NAMALWA (cell line): ENCODE measurements around the gene ECT2L.

ENCODE experiments used
- DNase-seq: peaks from one replicate; pipeline ENCODE4 v3.0.0-alpha.2; 2015; ENCODE audit warnings: low spot score

Gene ECT2L, protein sequence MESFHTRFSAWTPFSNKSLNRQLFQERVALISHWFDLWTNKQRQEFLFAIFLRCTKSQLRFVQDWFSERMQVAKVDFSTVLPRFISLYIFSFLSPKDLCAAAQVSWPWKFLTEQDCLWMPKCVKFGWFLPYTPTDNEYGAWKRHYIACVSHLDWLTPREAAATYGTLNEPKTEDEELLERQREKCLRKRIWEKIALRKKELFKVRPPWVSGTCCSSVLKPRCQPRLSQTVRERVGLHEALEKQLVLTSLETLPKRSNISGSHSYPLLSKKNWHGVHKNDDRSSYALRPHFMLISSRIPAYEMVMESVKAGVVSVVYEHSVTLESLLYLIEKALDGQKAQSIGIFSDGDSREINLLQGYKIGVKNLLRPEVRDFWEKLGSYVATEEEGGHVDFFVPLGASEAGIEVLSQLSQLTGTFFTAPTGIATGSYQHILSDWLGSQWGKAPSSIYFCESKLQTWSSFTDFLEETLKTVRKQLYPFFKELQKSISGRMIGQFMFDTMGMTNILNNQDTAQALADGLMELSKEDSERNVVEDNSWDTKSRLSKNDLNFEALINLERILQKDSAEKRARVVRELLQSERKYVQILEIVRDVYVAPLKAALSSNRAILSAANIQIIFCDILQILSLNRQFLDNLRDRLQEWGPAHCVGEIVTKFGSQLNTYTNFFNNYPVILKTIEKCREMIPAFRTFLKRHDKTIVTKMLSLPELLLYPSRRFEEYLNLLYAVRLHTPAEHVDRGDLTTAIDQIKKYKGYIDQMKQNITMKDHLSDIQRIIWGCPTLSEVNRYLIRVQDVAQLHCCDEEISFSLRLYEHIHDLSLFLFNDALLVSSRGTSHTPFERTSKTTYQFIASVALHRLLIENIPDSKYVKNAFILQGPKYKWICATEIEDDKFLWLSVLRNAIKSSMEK

DNA sequence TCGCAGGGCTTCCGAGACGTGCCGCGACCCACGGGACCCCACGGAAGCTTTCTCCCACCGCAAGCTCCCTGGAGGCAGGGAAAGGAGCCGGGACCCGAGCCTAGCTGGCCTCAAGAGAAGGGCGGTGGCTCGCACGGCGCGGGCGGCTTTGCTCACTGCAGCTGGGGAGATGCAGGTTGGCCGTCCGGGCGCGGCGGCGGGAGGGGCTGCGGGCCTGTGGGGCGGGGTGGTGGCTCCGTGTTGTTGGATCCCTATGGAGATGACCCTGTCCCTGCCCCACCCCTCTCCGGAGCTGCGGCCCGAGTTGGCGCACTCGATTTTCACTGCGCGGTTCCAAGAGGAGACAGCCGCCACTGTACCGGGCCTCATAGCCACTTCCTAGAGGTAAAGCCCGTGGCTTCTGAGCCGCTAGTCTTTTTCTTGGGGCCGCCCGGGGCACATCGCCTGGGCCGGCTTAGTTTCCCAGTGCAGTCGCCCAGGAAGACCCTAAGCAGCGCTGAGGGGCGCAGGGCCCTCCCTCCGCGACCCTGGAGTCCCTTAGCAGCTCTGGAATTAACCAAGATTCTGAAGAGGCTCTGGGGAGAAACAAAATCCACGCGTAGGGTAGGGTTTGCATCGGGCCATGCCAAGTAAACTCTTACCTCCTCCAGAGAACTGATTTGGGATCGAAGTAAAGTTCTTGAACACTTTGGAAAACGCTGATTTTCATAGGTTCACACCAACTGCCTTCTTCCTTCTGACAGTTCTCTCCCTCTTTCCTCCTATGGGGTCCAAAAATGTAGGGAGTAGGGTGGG is at the start of gene ECT2L:
TSS of gene ECT2L (plus strand) at position 279 of the 795 bp plus-strand sequence. CDS start 17,188 bp downstream, outside the sequence.
- no peak for DNase-seq

DNA sequence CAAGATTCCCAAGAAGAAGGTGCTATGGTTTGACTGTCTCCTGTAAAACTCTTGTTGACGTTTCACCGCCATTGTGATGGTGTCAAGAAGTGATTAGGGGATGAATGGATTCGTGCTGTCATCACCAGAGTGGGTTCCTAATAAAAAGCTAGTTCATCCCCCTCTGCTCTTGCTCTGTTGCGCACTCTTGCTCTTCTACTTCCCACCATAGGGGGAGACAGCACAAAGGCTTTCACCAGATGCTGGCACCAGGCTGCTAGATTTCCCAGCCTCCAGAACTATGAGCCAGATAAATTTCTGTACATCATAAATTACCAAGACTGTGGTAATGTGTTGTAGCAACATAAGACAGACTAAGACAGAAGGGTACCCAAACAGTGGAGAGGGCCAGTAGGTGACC is 43.9 kb upstream of the ECT2L start:
- no peak for DNase-seq

DNA sequence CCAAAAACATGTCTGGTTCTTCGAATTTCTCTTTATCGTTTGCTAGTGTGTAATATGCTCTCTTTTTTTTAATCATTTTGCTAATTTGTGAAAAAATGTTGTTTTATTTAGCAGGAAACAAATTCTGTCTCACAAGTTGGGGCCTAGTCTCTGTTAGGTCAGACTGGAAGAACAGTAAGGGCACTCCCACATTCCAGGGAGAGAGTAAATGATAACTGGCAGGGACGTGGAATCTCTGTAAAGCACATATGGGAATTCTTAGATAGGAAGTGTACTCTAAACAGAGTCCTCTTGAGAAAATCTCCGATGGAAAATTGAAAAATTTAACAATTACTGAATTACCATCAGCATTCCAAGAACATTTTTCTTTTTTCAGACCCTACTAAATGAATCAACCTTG is 38.8 kb upstream of the ECT2L start:
- no peak for DNase-seq

DNA sequence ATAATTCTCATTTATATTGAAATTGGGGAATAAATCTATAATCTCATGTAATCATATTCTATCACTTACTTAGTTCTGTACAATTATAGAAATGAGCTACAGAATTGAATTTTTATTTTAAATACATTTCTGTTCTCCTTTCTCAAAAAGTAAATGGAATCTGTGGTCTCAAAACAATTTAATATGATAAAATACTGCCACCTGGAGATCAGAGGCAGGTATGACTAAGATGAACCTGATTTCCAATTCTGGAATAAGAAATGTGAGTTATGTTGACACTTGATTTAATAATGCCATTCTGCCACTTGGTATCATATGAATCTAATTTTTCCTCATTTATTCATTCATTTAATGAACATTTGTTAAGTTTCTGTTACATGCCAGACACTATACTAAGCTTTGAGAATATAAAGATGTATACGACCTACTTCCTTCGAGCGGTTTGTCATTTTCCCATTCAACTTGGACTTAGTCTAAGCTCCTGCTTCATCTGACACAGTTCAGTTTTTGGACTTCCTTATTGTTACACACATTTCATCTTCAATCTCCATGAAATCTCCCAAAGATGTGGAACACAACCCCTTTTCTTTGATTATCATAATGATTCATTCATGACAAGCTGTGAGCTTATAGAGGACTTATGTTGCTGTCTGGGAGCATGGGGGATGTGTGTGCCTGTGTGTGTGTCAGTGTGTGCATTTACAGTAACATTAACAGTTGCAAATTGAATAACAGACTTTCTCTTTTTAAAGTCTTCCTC is 29.8 kb upstream of the ECT2L start:
- peak; percentile 65 for DNase-seq

DNA sequence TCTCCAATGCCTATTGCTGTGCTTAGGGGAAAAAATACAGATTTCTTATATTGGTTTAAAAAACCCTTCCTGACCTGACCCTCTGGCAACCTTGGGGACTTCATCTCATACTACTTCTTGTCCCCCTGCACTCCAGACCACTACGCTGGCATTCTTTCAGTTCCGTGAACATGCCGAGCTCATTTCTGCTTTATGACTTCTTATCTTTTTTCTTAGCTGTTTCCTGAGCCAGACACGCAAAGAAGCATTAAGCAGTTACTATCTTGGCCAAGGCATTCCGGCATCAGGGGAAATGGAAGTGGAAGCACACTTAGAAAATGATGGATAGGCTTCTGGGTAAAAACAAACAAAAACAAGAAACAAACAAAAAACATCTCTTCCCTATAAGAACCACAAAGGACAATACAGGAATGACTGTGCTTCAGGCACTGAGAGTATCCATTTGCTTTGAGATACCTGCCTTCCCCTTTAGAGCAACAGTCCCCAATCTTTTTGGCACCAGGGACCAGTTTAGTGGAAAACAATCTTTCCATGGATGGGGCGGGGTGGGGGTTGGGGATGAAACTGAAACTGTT is 26.7 kb upstream of the ECT2L start:
- no peak for DNase-seq

DNA sequence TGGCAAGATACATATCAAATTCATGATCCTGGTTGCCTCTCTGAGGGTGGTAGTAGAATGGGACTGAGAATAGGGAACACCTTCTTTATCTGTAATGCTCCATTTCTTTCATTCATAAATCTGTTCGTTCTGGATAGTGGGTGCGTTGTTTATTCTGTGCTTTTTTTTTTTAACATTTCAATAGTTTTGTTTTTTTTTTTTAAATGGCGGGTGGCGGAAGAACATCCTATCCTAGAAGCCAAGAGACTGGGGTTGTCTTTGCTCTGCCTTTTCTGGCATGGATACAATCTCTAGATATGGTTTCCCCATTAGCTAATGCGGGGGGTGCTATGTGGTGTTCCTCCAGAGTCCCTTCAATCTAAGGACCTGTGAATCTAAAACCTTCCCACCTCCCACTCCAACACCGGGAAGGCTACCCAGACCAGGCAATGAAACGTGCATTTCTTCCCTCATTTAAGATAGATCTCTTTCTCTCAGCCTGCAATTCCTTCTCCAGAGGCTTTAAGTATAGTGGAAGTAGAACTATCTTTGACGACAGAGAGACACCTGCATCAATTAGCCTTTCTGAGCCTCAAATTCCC is 23.2 kb upstream of the ECT2L start:
- no peak for DNase-seq

DNA sequence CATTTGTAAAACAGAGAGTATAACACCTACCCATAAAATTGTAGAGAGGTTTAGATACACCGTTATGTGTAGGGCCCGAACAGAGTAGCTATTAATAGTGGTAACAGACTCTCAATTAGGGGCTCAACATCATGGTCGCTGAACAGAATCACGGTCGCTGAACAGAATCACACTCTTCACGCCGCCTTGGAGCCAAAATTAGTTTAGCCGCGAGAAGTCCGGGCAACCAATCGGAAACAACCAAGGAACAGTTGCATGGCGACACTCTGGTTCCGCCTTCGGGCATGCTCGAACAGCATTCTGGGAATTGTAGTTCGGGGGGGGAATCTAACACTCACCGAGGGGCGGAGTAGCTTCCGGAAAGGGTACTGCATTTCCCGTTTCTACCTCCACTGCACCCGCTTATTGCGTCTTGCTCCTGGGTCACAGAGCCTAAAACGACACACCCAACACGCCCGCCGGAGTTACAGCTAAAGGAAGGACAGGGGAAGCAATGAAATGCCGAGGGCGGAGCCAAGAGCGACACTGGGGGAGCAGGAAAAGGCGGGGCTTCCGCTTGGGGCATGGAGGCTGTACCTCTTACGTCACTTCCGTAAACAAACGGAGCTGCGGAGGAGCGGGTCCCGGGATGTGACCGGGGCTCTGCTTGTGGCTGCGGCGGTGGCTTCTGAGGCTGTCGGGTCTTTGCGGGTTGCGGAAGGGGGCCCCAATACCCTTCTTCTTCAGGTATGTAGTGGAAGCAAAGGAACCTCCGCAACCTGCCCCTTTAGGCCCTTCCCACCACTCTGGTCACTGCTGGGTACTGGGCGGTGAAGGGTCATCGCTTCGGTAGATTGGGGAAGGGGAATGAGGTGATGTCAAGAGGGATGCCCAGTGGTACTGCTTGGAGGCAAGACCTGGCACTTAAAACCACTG is 22.5 kb upstream of the ECT2L start, which contains the start of gene CCDC28A:
TSS of gene CCDC28A (plus strand) at position 593 of the 915 bp plus-strand sequence. CDS start 2,352 bp downstream, outside the sequence.
- peak; percentile 99 for DNase-seq

DNA sequence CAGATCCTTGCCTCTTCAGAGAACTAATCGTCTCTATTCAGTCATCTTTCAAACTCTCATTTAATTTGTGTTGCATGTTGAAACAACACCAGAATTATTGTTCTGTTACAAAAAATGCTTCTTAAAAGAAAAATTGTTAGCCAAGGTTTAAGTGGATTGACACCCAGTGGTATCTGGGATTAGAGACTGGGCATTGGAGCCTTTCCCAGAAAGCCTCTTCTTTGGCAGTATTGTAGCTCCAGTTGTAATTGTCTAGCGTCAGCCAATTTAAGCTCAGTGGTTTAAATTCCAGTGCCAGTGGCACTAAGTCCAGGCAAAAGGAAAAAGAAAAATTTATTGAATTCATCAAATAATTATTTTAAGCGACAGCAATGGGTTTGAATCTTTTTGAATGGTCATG is 21.5 kb upstream of the ECT2L start:
- DNase-seq, result no peak

DNA sequence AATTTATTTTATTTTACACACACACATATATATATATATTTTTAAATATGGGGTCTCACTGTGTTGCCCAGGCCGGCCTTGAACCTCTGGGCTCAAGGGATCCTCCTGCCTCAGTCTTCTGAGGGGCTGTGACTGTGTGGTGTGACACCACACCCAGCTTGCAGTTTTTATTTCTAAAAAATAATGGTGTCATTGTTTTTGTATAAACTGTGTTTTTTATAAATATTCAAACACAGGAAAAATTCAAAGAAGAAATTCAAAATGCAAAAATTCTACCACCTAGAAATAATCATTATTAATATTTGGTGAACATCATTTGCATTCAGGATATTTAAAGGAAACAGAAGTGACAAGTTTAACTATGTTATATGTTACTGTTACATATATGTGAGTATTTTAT is 19.2 kb upstream of the ECT2L start:
- no peak for DNase-seq

DNA sequence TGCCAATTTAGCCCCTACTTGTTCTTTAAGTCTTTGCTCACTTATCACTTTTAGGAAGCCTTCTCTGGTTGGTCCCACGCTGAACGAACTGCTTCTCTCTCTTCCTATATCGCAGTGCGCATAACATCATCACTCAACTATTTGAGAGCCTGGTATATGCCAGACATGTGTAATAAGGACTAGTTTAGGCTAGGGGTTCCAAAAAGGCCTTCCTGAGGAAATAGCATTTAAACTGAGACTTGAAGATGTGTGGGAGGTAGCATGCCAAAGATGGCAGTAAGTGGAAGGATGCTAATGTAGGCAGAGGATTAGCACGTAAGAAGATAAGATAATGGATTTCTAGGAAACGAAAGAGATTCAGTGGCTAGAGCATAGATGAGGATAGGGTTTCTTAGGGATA is 17.6 kb upstream of the ECT2L start:
- DNase-seq, result no peak

DNA sequence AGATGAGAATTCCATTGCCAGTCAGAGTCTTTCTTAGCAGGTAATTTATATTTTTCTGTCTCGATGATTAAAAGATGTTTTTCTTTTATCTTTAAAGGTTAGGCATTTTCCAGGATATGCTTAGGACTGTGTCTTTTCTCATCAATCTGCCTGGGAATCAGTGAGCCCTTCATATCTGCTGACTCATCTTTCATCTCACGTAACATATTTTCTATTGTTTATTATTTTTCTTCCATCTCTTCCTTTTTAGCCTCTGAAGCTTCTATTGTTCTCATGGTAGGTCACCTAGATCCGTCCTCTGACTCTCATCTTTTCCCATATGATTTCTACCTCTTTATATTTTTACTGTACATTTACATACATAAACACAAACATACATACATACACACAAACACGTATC is 13.6 kb upstream of the ECT2L start:
- DNase-seq, result no peak

DNA sequence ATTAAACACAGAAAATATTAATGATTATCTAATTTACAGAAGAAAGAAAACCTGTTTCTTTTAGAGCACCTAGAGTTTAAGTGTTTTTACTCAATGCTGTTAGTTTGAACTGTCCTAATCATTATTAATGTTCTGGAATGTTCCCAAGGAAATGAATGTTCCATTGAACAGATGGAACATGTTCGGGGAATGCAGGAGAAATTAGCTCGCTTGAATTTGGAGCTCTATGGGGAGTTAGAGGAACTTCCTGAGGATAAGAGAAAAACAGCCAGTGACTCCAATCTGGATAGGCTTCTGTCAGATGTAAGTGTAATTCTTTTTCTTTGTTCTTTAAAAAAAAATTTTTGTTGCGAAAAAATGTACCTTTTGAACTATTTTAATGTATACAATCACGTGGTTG is 10.8 kb upstream of the ECT2L start:
- DNase-seq, result no peak

DNA sequence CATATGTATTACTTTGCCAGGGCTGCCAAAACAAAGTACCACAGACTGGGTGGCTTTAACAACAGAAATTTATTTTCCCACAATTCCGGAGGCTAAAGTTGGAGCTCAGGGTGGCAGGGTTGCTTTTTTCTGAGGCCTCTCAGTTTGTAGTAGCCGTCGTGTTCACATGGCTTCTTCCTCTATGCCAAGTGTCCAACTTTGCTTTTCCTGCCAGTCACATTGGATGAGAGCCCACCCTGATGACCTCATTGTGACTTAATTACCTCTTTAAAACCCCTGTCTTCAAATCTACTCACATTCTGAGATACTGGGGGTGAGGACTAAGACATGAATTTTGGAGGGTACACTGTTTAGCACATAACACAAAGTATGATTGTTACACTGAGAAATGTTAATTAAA is 9.9 kb upstream of the ECT2L start:
- DNase-seq, result no peak

DNA sequence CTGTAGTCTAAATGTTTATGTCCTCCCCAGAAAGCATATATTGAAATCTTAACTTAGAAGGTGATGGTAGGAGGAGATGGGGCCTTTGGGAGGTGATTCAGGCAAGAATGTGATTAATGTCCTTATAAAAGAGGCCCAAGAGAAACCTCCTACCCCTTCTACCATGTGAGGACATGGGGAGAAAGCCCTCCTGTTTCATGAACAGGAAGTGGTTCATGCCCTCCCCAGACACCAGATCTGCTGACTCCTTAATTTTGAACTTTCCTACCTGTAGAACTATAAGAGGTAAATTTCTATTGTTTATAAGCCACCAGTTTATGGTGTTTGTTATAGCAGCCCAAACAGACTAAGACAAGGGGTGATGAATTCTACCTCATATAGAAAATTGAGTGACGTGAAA is 8.7 kb upstream of the ECT2L start:
- no peak for DNase-seq

DNA sequence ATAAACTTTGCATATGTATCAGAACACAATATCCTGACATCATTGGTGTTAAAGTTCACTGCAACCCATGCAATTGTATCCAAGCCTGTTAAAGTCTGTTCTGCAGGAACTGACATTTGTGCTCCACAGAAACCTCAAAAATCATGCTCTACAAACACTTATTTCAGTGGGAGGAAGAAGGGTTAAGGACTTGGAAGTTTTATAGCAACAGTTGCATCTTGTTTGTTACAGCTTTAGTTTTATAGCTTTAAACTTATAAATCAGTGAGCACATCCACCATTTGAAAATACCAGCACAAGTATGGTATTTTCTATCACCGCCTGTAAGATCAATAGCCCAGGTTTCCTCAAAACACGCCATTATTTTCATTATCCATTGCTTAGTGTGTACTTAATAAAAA is 884 bp downstream of the ECT2L start:
- no peak for DNase-seq

DNA sequence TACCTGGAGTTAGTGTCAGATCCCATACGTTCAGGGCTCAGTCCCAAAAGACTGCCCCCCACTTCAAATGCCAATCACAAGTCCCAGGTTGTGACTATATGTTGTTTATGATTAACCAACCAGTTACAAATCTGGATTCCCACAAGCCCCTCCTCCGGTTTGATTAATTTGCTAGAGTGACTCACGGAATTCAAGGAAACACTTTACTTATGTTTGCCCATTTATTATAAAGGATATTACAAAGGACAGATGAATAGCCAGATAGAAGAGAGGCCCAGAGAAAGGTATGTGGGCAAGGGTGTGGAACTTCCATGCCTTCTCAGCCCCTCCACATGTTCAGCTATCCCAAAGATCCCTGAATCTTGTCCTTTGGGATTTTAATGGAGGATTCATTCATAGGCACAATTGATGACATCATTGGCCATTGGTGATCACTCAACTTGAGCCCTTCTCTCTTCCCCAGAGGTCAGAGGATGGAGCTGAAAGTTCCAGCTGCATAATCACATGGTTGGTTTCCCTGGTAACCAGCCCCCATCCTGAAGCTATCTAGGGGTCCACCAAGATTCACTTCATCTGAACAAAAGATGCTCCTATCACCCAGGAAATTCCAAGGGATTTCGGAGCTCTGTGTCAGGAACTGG is 2.0 kb downstream of the ECT2L start:
- DNase-seq, result no peak

DNA sequence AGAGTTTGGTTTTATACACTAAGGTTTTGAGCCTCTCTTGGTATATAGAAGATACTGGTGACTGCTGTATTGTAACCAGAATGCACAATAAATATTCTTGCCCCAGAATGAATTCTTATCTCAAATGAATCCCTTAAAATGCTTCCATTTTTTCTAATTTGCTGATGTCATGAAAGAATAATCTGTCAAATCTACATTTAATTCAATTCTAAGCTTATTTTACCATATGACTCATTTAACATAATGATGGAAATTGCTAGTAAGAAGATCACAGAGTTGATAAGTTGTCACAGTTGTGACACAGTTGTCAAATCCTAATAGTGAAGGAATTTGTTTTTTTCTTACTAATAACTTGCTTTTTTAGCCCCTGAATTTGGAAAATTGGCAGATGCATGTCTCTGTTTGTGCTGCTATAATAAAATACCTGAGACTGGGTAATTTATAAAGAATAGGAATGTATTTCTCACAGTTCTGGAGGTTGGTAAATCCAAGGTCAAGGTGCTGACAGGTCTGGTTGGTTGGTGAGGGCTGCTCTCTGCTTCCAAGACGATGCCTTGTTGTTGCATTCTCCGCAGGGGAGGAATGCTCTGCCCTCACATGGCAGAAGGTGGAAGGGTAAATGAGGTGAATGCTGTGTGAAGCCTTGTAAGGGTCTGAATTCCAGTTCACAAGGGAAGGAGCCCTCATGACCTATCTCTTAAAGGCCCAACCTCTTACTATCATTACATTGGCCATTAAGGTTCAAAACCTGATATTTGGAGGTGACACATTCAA is 4.7 kb downstream of the ECT2L start:
- no peak for DNase-seq

DNA sequence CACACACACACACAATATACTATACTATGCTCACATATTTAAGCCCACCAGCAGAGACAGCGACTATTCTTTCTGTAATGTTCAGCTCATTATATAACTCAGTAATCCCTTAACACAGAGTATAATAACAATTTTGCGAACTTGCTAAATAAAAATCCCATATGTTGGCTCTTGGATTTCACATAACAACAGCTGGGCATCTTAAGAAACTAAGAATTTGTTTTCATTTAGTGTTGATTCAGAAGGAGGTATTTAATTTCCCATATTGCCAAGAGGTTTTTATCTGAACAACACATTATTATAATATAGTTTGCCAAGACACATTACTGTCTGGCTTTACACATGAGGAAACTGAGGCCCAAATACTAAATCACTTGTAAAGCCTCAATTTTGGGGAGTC is 7.4 kb downstream of the ECT2L start:
- no peak for DNase-seq
